Central memory CD4-positive, alpha-beta T cell (primary cell): ENCODE measurements around the gene IKBKE.

Source experiments
- DNase-seq: peaks from one replicate; pipeline ENCODE4 v3.0.0; 2022

The IKBKE gene

DNA sequence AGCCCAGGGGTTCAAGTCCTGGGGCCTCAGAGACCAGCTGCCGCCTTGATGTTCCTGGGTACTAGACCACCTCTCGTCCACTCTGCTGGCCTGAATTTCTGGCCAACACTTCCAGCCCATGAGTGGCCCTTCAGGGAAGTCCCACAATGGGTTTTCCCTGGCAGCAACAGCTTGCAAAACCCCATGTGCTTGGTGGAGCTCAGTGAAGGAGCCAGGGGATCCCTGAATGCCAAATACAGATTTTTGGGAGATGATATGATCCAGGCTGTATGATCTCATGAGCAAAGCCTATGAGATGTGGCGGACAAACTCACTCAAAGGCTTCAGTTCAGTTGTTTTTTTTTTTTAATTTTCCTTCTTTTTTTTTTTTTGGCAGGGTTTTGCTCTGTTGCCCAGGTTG, 27.5 kb downstream of the IKBKE start:
- no peak for DNase-seq

DNA sequence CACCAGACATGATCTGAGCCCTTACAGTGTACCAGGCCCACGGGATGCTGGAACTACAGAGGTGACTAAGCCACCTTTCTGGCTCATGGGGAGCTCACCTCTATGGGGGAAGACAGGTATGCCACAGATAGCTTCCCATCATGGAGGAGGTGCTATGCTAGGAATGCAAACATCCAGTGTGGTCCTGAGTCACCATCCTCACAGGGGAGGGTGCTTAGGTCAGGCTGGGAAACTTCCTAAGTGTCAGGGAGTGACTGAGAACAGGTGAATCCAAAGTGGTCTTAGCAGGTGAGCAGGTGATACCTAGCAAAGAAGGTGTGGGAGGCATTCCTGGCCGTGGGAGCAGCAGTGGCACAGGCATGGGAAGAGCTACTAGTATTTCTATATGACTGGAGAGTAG, 28.4 kb downstream of the IKBKE start:
- DNase-seq: no peak

DNA sequence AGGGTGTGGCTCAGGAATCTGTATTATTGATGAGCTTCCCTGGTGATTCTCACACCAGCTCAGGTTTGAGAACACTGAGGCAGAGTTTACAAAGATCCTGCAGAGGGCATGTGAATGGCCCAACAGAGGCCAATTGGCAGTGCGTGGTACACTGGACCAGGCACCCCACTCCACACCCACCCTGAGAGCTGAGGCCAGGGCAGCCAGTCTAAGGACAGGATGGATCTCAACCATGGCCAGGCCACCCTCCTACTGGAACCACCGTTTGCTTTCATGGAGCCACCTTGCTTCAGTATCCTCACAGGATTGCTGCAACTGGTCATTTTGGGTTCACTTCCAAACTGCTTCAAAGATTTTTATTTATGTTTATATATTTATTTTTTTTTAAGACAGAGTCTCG, 29.8 kb downstream of the IKBKE start:
- no peak for DNase-seq

DNA sequence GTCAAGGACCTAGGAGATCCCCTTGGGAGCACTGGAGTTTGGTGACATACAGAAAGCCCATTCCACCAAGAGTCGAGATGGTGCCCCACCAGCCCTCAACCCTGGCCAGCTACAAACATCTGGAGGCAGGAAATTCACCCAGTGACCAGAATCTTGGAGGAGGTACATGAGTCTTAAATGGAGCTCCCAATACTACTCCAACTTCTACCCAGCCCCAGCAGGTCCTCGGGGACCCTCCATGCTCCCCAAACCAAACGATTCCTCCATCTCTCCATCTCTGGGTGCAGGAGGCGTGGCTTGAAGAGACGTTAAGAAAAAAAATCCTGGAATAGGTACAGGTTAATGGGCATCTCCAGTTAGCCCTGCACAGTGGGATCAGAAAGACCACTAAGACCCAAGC, 31.6 kb downstream of the IKBKE start:
- DNase-seq: no peak

DNA sequence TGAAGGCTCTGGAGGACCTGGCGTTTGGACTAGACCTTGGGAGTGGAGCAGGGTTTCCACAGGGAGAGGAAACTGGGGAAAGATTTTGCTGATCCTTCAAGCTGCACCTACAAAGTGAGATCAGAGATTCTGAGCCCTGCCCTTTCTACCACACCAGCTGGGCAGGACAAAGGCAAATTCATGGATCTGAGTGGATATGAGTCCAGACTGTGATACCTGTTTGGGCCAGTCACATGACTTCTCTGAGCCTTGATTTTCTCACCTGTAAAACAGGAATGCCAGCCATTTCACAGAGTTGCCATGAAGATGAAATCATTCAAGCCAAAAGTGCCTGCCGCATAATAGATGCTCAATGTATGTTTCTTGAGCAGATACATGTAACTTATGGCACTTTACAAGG, 32.1 kb downstream of the IKBKE start:
- no peak for DNase-seq

DNA sequence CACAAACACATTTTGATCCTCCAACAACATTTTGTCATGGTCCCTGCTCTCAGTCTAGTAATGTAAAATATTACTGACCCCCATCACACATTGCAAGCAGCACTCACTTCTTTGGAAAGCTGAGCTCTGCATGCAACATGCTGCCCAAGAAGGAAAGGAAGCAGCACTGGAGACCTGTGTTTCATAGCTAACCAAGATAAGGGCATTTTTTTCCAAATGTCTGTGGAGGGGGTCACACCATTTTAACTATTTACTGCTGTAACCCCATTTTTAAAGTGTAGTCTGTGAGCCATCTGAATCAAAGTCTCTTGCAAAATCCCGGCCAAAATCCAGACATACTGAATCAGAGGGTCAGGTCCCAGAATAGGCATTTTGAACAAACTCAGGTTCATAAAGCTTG, 32.5 kb downstream of the IKBKE start:
- DNase-seq: no peak

DNA sequence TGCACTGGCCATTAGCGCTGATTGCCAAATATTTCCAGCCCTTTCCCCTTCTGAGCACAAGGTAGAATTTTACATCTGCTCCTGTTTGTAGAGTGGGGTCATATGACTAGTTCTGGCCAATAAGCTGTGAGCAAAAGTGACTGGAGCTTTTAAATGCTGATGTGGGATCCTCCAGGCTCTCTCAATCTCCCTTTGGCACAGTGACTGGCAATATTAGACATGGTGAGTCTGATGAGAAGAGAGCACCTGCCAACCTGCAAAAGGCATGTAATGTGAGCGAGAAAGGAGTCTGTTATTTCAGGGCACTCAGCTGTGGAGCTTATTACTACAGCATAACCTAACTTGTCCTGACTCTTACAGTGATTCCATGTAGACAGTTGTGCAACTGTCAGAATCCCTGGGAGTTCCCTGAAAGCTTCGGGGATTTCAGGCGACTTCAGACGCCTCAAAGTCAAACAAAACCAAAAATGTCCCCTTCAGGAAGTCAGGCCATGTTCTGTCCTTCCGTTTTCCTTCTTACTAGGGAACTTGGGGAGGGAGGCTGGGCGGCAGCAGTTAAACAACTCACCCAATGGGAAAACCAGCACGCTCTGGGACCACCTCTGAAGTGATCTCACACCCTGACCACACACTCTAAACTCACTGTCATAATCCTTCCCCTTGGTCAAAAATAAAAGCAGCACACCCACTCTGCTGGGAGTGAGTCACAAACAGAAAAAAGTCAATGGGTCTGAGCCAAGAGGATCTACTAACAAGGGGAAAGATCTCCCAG, 33.5 kb downstream of the IKBKE start:
- DNase-seq: no peak

DNA sequence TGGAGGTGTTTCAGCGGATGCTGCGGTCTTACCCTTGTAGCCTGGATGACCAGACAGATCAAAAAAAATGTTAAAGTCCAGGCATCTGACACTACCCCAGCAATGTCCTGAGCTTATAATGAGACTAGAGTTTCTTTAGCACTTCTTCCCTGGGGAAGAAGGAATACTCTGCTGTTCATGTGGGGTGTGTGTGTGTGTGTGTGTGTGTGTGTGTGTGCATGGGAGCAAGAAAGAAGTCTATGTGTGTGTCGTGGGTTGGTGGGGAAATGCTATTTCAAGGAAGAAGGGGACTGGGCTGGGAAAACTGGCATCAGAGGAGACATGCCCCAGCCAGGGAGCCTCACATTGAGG, 34.1 kb downstream of the IKBKE start:
- DNase-seq: no peak

DNA sequence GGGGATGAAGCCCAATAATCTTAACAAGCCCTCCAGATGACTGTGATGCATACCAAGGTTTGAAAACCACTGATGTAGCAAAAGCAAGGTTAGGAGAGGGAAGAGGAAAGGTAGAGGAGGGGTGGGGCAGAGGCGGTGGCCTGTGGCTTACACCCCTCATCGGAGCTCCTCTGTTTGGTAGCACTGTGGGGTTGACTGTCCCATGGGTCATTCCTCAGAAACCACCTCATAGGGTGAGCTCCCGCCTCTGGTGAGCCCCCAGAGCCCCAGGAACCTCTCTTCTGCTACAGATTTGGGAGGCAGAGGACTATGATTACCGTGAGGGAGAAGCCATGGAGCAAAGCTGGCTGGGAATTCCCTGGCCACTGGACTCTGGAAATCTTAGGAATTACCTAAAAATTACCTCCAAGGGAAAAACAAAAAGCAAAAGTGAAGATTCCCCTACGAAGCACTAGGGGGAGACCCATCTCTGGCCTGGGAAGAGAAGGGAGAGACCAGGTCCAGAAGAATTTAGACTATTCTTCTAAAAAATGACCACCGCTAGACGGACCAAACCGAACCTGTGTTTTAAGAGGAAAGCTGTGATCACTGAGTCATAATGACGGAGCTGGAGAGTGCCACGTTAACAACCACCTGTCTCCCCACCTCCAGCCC, 35.6 kb downstream of the IKBKE start:
- DNase-seq: no peak

DNA sequence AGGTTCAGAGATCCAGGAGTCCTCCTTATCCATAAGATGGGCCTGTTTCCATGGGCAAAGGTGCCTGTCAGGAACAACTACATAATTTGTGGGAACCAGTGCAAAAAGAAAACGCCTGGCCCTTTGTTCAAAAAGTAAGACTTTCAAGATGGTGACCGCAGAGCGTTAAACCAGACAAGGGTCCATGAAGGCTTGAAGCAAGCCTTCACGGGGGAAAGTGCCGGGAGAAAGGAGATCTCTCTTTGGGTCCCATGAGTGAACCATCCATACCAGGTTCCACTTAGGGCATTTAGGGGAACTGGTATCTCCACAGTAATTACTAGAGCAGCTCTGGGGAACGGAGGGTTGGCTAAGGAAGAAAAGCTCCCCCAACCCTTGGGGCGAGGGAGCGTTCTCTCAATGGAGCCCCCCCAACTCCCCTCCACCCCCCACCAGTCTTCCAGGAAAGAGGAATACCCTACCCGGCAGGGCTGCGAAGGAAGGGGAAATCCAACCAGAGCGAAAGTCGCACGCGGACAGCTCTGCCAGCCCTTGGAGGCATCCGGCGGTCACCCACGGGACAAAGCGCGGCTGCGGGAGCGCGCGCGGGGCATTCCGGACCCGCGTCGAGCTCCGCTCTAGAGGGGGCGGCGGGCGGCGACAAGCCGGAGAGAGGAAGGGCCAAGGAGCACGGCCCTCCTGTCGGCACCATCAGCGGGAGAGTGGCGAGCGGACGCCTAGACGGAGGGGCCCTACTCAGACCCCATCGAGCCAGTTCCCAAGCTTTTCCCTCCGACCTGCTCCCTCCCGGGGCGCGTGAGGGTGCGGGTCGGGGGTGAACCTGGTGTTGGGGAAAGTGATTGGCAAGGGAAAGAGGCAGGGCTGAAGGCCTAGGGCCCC, 36.4 kb downstream of the IKBKE start:
- peak; percentile 21 for DNase-seq

DNA sequence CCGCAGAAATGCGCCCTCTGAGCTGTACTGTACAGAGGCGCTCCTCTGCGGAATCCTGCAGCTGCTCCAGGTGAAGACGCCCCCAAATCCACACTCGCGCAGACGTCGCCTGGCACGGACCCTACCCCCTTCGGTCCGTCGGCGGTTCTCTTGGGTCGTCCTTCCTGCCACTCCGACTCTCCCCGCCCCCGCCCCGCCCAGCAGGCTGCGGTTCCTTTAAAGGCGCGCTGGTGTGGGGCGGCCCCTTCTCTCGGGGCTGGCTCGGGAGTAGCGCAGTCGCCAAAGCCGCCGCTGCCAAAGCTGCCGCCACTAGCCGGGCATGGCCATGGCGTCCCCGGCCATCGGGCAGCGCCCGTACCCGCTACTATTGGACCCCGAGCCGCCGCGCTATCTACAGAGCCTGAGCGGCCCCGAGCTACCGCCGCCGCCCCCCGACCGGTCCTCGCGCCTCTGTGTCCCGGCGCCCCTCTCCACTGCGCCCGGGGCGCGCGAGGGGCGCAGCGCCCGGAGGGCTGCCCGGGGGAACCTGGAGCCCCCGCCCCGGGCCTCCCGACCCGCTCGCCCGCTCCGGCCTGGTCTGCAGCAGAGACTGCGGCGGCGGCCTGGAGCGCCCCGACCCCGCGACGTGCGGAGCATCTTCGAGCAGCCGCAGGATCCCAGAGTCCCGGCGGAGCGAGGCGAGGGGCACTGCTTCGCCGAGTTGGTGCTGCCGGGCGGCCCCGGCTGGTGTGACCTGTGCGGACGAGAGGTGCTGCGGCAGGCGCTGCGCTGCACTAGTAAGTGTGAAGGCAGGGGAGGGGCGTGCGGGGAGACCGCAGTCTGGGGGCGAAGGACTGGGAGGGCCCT, 37.2 kb downstream of the IKBKE start, which contains the start of gene RASSF5:
TSS of gene RASSF5 (plus strand) at position 248 of the 846 bp plus-strand sequence. CDS start at position 320, 72 bp downstream.
- peak; percentile 74 for DNase-seq

DNA sequence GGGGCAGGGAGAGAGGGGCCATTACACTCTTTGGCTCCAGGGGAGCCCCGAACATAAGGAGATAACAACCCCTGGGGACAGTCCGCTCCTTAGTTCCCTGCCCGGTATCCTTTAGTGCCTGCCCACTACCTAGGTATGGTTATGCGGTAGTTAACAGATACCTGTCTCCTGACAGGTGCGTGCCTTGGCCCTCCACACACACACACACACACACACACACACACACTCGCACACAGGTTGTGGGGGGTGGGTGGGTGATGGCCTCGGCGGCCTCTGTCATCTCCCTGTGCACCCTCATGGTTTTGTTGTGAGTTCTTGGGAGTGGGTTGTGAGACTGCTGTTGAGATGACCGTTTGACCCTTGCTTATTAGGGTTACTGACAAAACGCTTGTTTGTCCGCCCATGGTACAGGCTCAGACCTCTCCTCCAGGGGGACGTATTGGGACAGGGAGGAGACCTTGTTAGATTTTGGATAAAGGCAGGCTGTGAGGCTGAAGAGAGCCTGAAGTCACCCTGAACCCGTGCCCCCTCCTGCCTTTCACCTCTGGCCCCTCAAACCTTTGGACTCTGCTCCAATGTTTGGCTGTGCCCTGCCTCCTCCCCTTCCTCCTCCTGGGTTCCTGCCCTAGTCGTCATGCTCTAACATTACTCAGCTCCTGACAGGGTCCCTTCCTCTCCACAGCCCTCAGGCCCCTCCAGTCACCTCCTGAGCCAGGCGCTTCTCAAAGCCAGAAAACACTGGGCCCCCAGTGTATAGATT, 38.0 kb downstream of the IKBKE start:
- DNase-seq: no peak

DNA sequence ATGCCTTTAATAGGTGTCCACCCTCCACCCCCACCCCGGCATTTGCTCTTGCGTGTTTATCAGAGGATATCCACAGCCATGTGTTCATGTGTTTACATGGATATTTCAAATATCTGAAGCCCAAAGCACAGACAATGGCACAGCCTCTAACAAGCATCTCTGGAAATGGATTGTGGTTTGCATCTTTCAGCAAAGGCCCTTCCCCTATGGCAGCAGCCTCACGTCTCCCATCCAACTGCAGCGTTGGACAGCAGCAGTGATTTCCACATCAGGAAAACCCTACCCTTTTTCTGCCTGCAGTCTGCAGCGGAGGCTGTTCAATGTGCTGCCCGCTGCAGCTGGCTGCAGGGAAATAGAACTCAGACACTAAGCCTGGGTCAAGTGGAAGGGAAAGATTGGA, 38.7 kb downstream of the IKBKE start:
- no peak for DNase-seq

DNA sequence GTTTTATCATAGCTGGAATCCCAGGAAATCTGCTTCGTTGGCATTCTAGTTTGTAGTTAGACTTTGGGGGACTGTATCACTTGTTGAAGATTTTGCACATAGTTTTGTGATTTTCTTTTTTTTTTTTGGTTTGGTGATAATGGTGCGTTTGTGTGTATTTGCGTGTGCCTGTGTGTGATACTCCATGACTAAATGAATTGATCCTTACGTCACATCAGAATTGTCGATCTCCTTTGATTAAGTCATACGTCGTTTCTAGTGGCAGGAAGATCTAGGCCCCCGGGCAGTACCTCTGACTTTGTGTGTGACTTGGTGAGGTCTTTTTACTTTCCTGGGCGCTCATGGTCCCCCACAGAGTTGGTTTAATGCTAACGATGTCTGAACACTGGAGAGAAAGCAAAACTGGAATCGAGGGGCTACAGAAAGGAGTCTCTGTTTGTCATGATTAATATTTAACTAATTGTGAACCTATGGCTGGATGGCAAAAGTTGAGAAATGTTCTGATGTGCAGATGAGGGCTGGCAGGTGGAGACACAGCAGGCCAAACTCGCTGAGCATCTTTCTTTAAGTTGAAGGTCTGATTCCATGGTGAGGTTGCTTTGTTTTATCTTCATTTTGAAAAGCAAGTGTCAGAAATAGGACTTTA, 39.5 kb downstream of the IKBKE start:
- no peak for DNase-seq

DNA sequence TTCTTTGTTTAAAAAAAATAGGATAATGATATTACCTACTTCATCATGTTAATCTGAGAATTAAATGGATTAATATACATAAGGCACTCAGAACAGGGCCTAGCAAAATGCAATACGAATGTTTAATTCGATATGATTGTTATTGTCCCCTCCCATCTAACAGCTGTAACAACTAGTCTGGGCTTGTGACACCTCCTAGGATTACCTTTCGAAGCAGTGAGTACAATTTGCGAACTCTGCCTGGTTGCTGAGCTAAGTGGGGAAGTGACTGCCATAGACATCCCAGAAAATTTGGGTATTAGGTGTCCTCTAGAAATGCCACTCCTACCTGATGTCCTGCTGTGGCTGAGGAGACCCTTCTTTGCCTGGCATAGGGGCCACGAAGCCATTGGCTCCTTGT, 40.1 kb downstream of the IKBKE start:
- no peak for DNase-seq

DNA sequence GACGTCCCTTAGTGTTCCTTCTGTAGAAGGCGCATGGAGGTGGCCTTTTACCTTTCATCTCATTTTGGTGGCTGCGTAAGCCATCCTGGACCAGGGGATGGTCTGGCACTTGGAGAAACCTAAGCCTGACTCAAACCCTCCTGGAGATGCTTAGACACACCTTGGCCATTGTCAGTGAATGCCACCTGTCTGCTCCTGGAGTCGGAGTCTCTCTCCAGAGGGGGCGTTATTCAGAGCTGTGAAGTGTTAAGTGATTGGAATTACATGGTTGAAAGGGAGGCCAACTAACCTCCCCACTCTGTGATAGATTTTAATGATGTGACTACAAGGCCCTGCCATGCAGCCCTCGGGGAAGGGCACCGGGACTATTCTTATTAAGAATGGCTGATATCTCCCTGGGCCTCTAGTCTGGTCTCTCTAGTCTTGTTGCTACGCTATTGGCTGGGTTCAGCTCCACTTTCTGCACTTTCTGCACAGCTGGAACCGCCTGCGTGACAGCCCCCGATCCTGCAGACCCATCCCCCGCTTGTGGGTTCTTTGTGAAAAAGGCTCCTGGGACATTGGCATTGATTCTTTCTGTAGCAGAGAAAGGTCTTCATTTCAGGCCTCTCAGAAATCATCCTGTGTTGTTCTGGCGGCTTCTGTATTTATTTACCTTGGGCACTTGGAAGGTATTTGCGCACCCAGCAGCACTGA, 41.2 kb downstream of the IKBKE start:
- no peak for DNase-seq

DNA sequence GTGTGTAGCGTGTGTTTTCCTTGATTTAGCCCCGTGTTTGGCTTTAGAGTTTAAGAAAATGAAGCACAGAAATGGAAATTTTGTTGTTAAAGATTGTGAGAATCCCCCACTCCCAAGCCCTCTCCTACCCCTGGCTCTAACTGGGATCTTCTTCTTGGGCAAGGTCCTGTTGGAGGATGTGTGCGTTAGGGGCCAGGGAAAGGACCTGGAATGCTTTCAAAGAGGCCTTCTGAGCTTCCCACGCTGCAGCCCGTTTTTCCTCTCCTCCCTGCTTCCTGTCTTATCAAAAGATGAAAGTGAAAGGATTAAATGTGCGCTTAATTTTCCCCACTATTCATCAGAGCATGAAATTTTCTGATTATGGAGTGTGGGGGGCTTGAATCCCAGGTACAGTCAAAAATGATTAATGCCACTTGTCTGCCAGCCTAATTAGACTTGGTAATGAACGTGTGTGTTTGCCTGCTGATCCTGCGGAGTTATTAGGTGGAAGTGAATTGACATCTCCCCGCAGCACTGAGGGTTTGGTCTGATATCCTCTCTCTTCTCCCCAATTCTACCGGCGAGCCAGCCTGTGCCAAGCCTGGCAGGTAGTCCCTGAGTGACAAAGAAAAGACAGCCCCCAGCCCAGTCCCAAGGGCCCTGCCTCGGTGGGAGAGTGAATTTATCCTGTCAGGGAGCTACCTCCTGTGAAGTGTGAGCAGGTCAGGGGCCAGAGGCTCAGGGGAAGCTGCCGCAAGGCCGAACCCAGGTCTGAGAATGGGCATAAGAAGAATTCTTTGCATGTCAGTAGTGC, 42.0 kb downstream of the IKBKE start:
- DNase-seq: no peak

DNA sequence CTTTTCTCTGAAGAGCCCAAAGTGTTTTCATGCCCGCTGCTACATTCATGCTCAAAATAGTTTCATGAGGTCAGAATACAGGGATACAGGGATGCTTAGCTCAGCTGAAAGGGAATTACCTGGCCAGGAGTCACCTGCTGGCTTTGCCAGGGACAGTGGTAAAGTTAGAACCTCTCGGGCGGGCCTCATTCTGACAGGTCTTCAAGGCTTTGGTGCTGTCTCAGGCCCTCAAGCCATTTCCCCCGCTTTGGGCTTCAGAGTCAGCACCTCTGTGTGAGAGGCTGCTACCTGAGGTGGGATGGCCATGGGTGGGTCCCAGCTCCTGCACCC, 42.5 kb downstream of the IKBKE start:
- DNase-seq: no peak

DNA sequence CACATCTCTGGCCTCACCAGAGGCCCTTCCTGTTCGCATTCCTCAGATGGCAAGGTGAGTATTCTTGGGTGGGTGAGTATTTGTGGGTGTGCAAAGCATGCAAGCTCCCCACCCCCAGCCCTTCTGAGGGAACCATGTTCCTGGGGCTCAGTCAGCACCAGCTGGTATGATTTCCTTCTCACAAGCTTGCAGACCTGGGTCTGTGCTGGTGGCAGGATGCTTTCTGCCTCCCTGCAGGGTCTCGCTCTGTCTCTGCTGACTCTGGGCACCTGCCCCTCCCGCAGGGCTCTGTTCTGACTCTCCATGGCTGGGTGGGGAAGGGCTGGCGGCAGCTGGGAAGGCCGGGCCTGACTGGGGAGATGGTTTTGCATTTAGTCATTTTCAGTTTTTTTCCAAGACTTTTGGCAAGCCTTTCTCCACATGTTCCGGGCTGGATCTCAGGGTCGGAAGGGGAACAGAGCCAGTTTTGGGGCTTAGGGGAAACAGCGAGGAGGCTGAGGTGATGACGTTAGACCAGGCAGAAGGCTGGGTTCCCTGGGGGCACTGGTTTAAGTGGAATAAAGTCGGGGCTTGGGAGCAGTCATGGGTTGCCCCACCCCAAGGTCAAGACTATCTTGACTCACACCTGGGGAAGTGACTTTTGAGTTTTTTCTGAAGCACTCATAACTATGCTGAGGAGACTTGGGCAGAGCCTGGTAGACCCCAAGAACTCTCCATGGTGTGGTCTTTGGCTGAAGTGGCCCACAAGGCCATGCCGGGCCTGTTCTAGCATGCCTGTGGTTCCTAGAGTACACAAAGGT, 43.2 kb downstream of the IKBKE start:
- no peak for DNase-seq
